ENCODE results near the gene AUTS2. TPM values are rescaled to one million over a fixed set of nuclear protein-coding genes. Genes with fewer than 3 reads are reported as not detected.

Gene AUTS2
- total RNA-seq, 1 experiment from 2014 or later = 256 TPM

DNA sequence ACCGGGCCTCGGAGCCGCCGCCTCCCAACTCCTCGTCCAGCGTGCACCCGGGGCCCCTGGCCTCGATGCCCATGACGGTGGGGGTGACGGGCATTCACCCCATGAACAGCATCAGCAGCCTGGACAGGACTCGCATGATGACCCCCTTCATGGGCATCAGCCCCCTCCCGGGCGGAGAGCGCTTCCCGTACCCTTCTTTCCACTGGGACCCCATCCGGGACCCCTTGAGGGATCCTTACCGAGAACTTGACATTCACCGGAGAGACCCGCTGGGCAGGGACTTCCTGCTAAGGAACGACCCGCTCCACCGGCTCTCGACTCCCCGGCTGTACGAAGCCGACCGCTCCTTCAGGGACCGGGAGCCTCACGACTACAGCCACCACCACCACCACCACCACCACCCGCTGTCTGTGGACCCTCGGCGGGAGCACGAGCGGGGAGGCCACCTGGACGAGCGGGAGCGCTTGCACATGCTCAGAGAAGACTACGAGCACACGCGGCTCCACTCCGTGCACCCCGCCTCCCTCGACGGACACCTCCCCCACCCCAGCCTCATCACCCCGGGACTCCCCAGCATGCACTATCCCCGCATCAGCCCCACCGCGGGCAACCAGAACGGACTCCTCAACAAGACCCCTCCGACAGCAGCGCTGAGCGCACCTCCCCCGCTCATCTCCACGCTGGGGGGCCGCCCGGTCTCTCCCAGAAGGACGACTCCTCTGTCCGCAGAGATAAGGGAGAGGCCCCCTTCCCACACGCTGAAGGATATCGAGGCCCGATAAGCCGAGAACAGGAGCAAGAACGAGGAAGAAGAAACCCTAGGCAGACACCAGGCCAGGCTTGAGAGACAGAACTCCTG is 1192.2 kb downstream of the AUTS2 start:
- Histone ChIP-seq H3K9ac (ENCODE audit: extremely low read depth, insufficient read length, low read length) (no peak overlapping the region), H3K23me2 (ENCODE audit: insufficient read length, low read depth, low read length, poor library complexity, severe bottlenecking) (no peaks in the 10 kb centered on the region), H4K5ac (ENCODE audit: insufficient read length, low read depth, low read length) (no peak overlapping the region), H4K91ac (ENCODE audit: insufficient read length, low read depth, low read length) (no peak overlapping the region), H3K14ac (ENCODE audit: insufficient read depth, low read length) (no peak overlapping the region), H2BK120ac (ENCODE audit: low read depth, low read length, poor library complexity, severe bottlenecking) (no peak overlapping the region), H2AK5ac (ENCODE audit: insufficient read length, low read length) (no peak overlapping the region), H2BK12ac (ENCODE audit: insufficient read length, low read depth, low read length) (no peak overlapping the region), H3K79me2 (ENCODE audit: insufficient read depth, low read length) (no peaks in the 10 kb centered on the region), H2BK20ac (ENCODE audit: low read depth, low read length, poor library complexity, severe bottlenecking) (no peak overlapping the region), H4K8ac (replicated peaks; ENCODE audit: insufficient read length, low read depth, low read length) (no peak overlapping the region), H3K4me2 (ENCODE audit: insufficient read depth, insufficient read length, low read length) (no peak overlapping the region), H3K79me1 (ENCODE audit: insufficient read depth, low read depth, low read length, poor library complexity, severe bottlenecking) (no peaks in the 10 kb centered on the region), H4K20me1 (ENCODE audit: control insufficient read depth, insufficient read depth, insufficient read length) (no peaks in the 10 kb centered on the region), H3K23ac (ENCODE audit: insufficient read length, low read depth, low read length) (no peak overlapping the region), H3K18ac (ENCODE audit: insufficient read length, low read depth, low read length) (no peak overlapping the region), H2AFZ (ENCODE audit: low read length) (no peak overlapping the region), H3K27ac (ENCODE audit: insufficient read length, low read depth, low read length) (no peak overlapping the region), H3K56ac (ENCODE audit: insufficient read length, low read depth, low read length) (no peak overlapping the region), H3K4me1 (ENCODE audit: insufficient read depth, low read length) (no peaks in the 10 kb centered on the region), H3K27me3 (ENCODE audit: insufficient read depth, low read length) (no peaks in the 10 kb centered on the region), H3K9me3 (ENCODE audit: control insufficient read depth, low read depth, low read length) (no peaks in the 10 kb centered on the region), H2BK15ac (ENCODE audit: low read depth, low read length) (no peak overlapping the region), H2BK5ac (ENCODE audit: insufficient read length, low read length) (no peak overlapping the region), H3T11ph (ENCODE audit: low read length) (no peak overlapping the region), H3K4ac (ENCODE audit: low read depth, low read length) (no peak overlapping the region)
- H3K27me3 Mint-ChIP-seq (ENCODE audit: low read depth) = peaks cover 2% of the 10 kb centered on the region; the same call in 1 of the 2 replicates
- no CpG with 5 or more reads among the region's 63 CpGs for WGBS (ENCODE audit: extremely low coverage, insufficient read length, low lambda C conversion rate)
- H3K27ac Mint-ChIP-seq = peak overlapping the region; percentile 16 to 82 (median 75); a peak in 3 of 7 replicates
- no peak overlapping the region for H3K4me3 Mint-ChIP-seq
- peaks cover 54 to 95% (median 79%) of the 10 kb centered on the region in 3 experiments for H3K36me3 Mint-ChIP-seq (ENCODE audit: insufficient read depth in 1 of 3, low read depth in 3 of 3)
- H3K9me3 Mint-ChIP-seq = no peaks in the 10 kb centered on the region
- TF ChIP-seq, protein P1, sequence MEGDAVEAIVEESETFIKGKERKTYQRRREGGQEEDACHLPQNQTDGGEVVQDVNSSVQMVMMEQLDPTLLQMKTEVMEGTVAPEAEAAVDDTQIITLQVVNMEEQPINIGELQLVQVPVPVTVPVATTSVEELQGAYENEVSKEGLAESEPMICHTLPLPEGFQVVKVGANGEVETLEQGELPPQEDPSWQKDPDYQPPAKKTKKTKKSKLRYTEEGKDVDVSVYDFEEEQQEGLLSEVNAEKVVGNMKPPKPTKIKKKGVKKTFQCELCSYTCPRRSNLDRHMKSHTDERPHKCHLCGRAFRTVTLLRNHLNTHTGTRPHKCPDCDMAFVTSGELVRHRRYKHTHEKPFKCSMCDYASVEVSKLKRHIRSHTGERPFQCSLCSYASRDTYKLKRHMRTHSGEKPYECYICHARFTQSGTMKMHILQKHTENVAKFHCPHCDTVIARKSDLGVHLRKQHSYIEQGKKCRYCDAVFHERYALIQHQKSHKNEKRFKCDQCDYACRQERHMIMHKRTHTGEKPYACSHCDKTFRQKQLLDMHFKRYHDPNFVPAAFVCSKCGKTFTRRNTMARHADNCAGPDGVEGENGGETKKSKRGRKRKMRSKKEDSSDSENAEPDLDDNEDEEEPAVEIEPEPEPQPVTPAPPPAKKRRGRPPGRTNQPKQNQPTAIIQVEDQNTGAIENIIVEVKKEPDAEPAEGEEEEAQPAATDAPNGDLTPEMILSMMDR (conservative IDR thresholded peaks at IDR 0.05) = no peak
- no peak for DNase-seq
- peaks cover 4 to 8% of the 10 kb centered on the region in 2 experiments; a peak in 3 of 4 replicates for H3K4me1 Mint-ChIP-seq

Measured in H9 (cell line).